ENCODE results near the gene REPS2. TPM values are rescaled to one million over a fixed set of nuclear protein-coding genes. Genes with fewer than 3 reads are reported as not detected.
A peak's percentile ranks its signal among the peaks of the same experiment; 100 is the strongest.

Gene REPS2
- total RNA-seq, 1 donor from 2014 or later: 24.3 TPM

- DNase-seq (ENCODE audit: low spot score): no peak
Observed at GRCh38 chrX:17081968-17082367, 135.5 kb downstream of the REPS2 start.

GRCh38 chrX:17082831-17083230 lies 136.4 kb downstream of the REPS2 start:
- DNase-seq (ENCODE audit: low spot score): no peak

GRCh38 chrX:17086317-17086716 lies 139.9 kb downstream of the REPS2 start:
- DNase-seq (ENCODE audit: low spot score): no peak

- DNase-seq (ENCODE audit: low spot score): no peak
Observed at GRCh38 chrX:17095161-17095560, 148.7 kb downstream of the REPS2 start.

DNA sequence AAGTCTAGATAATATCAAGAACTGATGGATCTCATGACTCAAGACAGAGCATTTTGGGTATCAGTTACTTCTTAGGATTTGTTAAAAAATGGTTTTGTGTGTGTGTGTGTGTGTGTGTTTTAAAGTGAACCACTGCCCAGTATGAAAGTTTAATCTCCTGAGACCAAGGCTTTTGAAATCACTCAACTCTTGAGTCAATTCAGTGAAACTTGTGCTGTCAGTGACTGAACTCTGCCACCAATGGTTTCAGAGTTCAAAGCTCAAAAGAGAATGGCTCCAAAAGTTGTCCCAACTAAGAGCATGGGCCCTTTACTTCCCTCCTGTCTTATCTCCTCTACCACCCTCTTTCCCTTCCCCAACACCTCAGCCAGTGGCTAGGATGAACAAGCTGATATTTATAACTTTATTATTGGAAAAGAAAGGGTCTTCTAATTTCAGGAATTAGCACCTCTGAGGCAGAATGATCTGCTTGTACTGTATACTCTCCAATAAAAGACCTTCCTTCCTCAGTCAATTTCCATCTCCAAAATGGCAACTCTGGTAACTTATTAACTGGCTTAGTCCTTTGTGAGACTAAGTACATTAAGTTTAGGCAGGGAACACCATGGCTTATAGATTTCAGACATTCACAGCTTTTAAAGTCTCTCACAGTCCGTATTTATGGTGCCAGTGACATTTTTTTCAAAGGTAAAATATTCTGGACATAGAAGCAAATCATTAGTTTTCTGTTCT lies 152.2 kb downstream of the REPS2 start:
- no peak for DNase-seq (ENCODE audit: low spot score)

DNA sequence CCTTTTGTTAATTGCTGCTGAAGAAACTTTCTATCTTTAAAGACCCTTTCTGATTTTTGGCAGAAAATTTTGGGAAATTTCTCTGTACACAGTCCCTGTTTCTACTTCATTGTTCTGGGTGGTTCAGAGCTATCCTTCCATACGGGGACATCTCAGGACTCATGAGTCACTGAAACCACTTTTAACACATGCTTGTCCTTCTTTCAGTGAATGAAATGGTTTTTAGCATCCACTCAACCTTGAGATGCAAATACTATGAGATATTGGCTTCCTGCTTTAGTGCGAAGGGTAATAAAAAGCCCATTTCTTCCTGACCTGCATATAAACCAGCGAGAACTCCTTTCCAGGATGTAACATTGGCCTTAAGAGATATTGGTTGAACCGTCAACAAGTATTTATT lies 158.0 kb downstream of the REPS2 start:
- no peak for DNase-seq (ENCODE audit: low spot score)

- no peak for DNase-seq (ENCODE audit: low spot score)
Observed at GRCh38 chrX:17120816-17121215, 174.4 kb downstream of the REPS2 start.

GRCh38 chrX:17154001-17154400 lies 207.5 kb downstream of the REPS2 start:
- DNase-seq (ENCODE audit: low spot score): no peak

DNA sequence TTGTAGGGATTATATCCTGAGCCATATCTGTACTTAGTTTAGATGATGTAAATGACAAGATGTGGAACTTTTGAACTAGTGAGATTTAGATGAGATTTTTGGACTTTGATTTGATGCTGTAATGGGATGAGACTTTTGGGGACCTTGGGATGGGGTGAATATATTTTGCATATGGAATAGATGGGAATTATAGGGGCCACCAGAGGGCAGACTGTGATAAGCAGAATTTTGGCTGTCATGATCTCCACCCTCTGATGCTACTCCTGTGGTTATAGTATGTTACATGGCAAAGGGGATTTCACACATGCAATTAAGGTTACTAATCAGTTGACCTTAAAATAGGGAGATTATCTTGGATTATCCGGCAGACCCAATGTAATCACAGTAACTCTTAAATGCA lies 214.5 kb downstream of the REPS2 start:
- DNase-seq (ENCODE audit: low spot score): no peak

GRCh38 chrX:17161991-17162390 lies 215.5 kb downstream of the REPS2 start:
- DNase-seq (ENCODE audit: low spot score): no peak

- no peak for DNase-seq (ENCODE audit: low spot score)
Observed at GRCh38 chrX:17164079-17164478, 217.6 kb downstream of the REPS2 start.

- DNase-seq (ENCODE audit: low spot score): no peak
Observed at GRCh38 chrX:17164941-17165340, 218.5 kb downstream of the REPS2 start.

DNA sequence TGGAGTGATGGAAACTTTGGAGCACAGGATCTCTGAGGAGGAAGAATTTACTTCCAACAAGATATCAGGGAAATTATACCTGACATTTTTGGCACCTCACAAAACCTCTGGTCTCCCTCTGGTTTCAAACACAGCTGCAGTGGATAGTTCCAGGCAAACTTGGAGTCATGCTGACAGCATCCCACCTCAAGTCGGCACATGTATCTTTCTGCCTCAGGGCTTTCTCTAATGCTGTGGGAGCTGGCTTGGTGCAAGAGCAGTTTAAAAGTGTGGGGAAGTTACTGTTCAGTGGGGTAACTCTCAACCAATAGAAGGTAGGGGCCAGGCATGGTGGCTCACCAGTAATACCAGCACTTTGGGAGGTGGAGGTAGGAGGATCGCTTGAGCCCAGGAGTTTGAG lies 221.5 kb downstream of the REPS2 start:
- DNase-seq (ENCODE audit: low spot score): no peak

DNA sequence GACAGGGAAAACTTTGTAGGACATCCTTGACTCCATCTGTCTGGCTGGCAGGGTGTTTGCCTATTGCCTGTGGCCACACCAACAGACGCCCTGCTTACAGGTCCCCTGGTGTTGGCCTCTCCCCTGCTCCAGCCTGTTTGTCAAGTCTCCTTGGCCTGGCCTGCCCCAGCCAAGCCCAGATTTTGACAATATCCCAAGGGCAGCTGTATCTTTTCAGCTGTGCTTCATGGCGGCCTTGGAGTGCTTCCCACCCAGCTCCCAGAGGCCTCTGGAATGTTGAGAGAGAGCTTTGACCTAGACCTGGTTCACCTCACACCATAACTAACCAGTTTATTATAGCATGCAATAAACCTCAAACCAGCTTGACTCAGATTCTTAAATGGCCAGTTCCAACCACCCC lies 224.5 kb downstream of the REPS2 start:
- peak; percentile 43 for DNase-seq (ENCODE audit: low spot score)

DNA sequence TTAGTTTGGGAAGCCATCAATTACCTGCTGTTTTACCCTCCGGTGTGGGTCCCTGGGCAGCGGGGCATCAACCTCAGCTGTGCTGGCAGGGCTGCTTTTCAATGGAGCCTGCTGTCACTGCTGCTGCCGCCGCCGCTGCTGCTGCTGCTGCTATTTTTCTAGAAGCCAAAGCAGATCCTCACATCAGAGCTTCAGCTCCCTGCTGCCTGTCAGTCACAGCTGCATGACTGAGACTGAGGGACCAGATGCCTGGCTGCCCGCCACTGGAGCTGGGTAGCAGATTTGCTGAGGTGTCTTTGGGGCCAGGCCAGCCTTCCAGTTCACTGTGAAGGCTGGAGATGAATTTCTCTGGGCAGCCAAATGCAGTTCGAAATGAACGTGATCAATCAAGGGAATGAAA lies 228.2 kb downstream of the REPS2 start:
- no peak for DNase-seq (ENCODE audit: low spot score)

DNA sequence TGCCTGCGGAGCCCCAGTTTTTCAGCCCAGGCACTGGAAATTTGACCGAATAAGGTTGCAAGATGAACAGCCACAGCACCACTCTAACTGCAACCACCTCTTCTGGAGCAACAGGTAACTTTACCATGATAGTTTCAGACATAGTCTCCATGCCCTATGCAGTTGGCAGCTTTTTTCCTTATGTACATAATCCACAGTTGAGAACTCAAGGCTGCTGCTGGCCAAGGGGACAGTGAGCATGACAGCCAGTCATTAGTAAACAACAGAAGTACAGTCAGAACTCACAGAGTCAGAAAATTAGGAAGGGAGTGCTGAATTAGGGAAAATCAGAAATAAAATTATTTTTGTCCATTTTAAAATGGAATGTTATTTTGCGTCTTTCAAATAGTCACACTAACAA lies 235.9 kb downstream of the REPS2 start:
- DNase-seq (ENCODE audit: low spot score): no peak

DNA sequence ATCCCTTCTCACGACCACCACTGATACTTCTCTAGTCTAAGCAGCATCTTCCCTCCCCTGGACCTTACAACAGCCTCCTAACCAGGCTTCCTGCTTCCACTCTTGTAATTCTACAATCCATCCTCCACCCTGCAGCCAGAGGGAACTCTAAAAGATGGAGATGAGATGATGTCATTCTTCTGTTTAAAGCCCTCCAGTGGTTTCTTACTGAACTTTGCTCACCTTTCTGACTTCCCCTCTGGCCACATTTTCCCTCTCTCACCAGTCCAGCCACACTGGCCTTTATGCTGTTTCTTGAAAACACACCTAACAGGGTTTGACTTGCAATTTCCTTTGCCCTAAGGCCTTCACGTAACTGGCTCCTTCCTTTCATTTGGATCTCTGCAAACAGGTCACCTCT lies 237.1 kb downstream of the REPS2 start:
- DNase-seq (ENCODE audit: low spot score): no peak

DNA sequence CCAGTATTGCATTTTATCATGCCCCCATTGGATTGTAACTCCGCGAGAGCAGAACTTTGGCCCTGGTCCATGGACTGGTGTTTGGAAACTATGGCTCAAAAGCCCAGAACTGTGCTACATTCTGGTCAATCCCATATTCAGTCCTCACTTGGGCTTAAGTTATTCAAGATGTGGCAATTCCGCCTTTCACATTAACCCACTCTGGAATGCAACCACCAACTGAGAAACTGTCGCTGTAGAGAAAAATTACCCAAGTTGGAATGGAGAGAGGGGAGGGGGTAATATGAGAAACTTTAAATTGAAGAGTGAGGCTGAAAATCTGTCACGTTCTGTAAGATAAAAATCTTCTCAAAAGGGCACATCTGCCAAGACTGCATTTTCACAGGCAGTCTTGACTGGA lies 239.0 kb downstream of the REPS2 start:
- no peak for DNase-seq (ENCODE audit: low spot score)

DNA sequence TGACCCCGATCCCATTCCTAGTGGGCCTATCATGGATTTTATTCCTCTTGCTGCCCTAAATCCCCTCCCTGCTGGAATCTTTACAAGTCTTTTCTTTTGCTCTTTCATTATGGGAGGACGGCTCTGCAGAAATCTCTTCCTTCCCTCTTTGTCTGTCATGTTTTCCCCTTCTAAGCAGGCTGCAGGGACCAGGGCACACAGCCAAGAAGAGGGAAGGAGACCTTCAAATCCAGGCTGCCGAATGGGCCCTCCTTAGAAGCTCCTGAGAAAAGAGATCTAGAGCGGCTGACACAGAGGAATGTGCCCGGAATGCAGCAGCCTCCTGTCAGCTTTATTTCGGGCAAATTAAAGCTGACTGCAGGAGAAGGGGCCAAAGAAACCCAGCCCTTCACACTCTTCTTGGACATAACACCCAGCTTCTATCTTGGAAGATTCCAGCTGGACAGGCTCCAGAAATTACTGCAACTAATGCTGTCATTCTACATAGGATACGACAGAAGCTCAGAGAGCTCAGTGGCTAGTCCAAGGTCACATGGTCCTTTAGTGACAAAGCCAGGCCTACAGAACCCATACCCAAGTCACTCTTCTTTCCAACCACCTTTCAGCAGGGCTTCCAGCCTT lies 240.8 kb downstream of the REPS2 start:
- no peak for DNase-seq (ENCODE audit: low spot score)

DNA sequence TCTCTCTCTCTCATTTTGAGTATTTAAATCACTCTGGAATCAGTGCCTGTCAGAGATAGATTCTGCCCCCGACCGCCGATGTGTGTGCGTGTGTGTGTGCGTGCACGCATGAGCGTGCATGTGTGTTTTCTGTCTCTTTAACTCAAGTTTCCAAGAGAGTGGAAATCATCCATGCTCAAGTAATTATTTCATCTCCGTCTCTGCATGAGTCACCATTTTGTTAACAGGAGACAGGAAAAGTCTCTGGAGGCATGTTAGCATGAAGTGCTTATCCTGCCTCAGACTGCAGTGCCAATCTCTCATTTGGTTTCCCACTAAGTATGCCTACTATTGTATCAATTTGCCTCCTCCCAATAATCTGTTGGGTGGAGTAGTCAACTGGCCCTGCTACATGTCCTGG lies 245.6 kb downstream of the REPS2 start:
- DNase-seq (ENCODE audit: low spot score): no peak
